ENCODE results near the gene FICD. TPM values are rescaled to one million over a fixed set of nuclear protein-coding genes. Genes with fewer than 3 reads are reported as not detected.

The FICD gene
- total RNA-seq (9.1 and 9.7 TPM in 2 replicates), polyA plus RNA-seq (1.2 and 1.3 TPM in 2 replicates), polyA minus RNA-seq (6.6 and 9.1 TPM in 2 replicates)
- total RNA-seq (2013), result 5.0 TPM

DNA sequence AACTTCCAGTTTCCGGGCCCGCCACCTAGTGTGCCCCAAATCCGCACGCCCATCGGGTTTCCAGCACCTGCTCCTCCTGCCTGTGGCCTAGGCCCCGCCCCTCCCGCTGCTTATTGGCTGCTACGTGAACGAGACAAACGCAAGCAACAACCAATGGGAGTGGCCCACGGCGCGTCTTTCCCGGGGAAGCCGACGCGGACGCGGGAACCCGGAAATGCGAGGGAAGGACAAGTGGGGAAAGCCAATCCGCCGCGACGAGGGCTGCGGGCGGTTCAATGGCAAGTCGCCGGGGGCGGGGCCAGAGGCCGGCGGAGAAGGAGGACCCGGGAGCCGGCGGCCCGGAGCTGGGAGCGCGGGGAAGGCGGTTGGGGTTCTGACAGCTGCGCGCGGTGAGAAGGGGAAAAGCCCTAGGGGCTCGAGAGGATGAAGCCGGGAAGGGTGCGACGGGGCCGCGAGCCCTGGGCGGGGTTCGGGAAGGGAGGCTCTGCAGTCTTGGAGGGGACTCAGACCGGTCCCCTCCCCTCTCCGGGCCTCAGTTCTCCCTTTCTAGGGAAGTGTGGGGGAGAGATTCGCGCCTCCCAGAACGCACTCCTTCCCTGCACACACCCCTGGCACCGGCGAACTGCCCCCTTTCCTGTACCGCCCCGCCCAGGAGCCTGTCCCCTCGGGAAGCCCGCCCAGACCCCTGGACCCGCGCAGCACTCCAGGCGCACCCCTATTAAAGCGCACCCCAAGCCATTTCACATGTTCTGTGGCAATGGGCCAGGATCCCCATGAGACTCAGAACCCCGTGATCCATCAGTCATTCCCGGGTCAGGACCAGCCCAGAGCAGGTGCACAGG lies at the start of gene FICD:
Gene FICD, plus strand, starts transcription at position 305 of the 842 bp plus-strand sequence. CDS start 1,696 bp downstream, outside the sequence.
- Mint-ChIP-seq H3K9me3 (ENCODE audit: insufficient read depth) (no peaks in the 10 kb centered on the region), H3K4me3 (peak within 1 kb of the TSS; percentile 96), H3K4me1 (peaks cover 37% of the 10 kb centered on the region), H3K27me3 (no peaks in the 10 kb centered on the region), H3K27ac (peak within 1 kb of the TSS; percentile 87)
- CTCF ChIA-PET, result no interaction called here
- Histone ChIP-seq H3K4me3 (ENCODE audit: control extremely low read depth in 1 of 5, extremely low read depth in 1 of 5, insufficient read depth in 1 of 5, low read depth in 2 of 5, low read length in 4 of 5) (peak within 1 kb of the TSS; percentile 40 to 97 (median 93)), H3K4me1 (ENCODE audit: control insufficient read depth in 2 of 2, insufficient read depth in 2 of 2, low read length in 2 of 2) (peaks cover 13 to 30% of the 10 kb centered on the region in 2 donors), H4K20me1 (ENCODE audit: control insufficient read depth, insufficient read depth, low read length, poor library complexity, severe bottlenecking) (no peaks in the 10 kb centered on the region), H3K27ac (ENCODE audit: low read length in 2 of 2) (peak within 1 kb of the TSS; percentile 58 to 81), H3K9ac (ENCODE audit: low read length) (peak within 1 kb of the TSS; percentile 84), H3K79me2 (ENCODE audit: control insufficient read depth, insufficient read depth, low read length) (peaks cover 8% of the 10 kb centered on the region), H3K9me3 (ENCODE audit: control extremely low read depth in 1 of 3, control insufficient read depth in 2 of 3, insufficient read depth in 1 of 3, low read length in 2 of 3) (no peaks in the 10 kb centered on the region), H3K4me2 (replicated peaks; ENCODE audit: low read depth, low read length, poor library complexity, severe bottlenecking) (peak within 1 kb of the TSS; percentile 95), H2AFZ (ENCODE audit: insufficient read depth, low read depth, low read length, poor library complexity, severe bottlenecking) (peak within 1 kb of the TSS; percentile 92), H3K36me3 (replicated peaks in 1 of 2; ENCODE audit: control extremely low read depth in 1 of 2, control insufficient read depth in 1 of 2, extremely low read depth in 1 of 2, insufficient read depth in 2 of 2, low read length in 1 of 2) (peaks cover 1 to 21% of the 10 kb centered on the region in 2 experiments), H3K27me3 (replicated peaks in 1 of 4; ENCODE audit: control extremely low read depth in 1 of 4, control insufficient read depth in 3 of 4, insufficient read depth in 4 of 4, low read length in 3 of 4) (no peaks in the 10 kb centered on the region)
- no peak for TF ChIP-seq EZH2 (IDR thresholded peaks at IDR 0.05; ENCODE audit: borderline replicate concordance, insufficient read depth, low read depth, low read length, poor library complexity, severe bottlenecking)
- no peak for TF ChIP-seq CTCF (IDR thresholded peaks at IDR 0.05)
- intact Hi-C loops (cut with micrococcal nuclease), result loop anchor here (1.0 to 5.0 kb wide), 11 partner anchors 46 to 754 kb away; partner anchors contain the start of genes ALKBH2, PRDM4, SART3 and SELPLG
- POLR2A ChIA-PET, result interaction anchor here (0.5 to 0.9 kb wide), 2 partner anchors 45 to 47 kb away, joined by 4 read pairs; partner anchors contain the start of gene ISCU
- peak; percentile 95 for ATAC-seq (ENCODE audit: low read depth)
- DNase-seq, result peak; percentile 98
- under 1% methylated on average over 54 of the region's 67 CpGs for WGBS (ENCODE audit: insufficient coverage)

- H2AFZ ChIP-seq (ENCODE audit: insufficient read depth, low read depth, low read length, poor library complexity, severe bottlenecking), result no peak overlapping the region
- no peak overlapping the region for H3K27ac ChIP-seq (ENCODE audit: low read length in 2 of 2)
- Mint-ChIP-seq H3K27ac (no peak overlapping the region), H3K9me3 (ENCODE audit: insufficient read depth) (no peaks in the 10 kb centered on the region), H3K4me3 (no peak overlapping the region), H3K4me1 (no peaks in the 10 kb centered on the region), H3K27me3 (peaks cover 38% of the 10 kb centered on the region)
- WGBS (ENCODE audit: insufficient coverage), result 73% methylated on average over 2 of the region's 3 CpGs
- no peak overlapping the region for H3K4me2 ChIP-seq (replicated peaks; ENCODE audit: low read depth, low read length, poor library complexity, severe bottlenecking)
- H3K79me2 ChIP-seq (ENCODE audit: control insufficient read depth, insufficient read depth, low read length), result no peaks in the 10 kb centered on the region
- ATAC-seq (ENCODE audit: low read depth) (no peak), DNase-seq (no peak)
- no peaks in the 10 kb centered on the region for H3K4me1 ChIP-seq (ENCODE audit: control insufficient read depth in 2 of 2, insufficient read depth in 2 of 2, low read length in 2 of 2)
- ChIA-PET CTCF (no interaction called here), POLR2A (no interaction called here)
- H3K9me3 ChIP-seq (ENCODE audit: control extremely low read depth in 1 of 3, control insufficient read depth in 2 of 3, insufficient read depth in 1 of 3, low read length in 2 of 3), result no peaks in the 10 kb centered on the region
- H3K9ac ChIP-seq (ENCODE audit: low read length), result no peak overlapping the region
- TF ChIP-seq EZH2 (IDR thresholded peaks at IDR 0.05; ENCODE audit: borderline replicate concordance, insufficient read depth, low read depth, low read length, poor library complexity, severe bottlenecking) (no peak), CTCF (IDR thresholded peaks at IDR 0.05) (no peak)
- intact Hi-C loops (cut with micrococcal nuclease), result no loop called here
- peaks cover 0 to 17% (median 2%) of the 10 kb centered on the region in 4 experiments for H3K27me3 ChIP-seq (replicated peaks in 1 of 4; ENCODE audit: control extremely low read depth in 1 of 4, control insufficient read depth in 3 of 4, insufficient read depth in 4 of 4, low read length in 3 of 4)
- no peaks in the 10 kb centered on the region for H3K36me3 ChIP-seq (replicated peaks in 1 of 2; ENCODE audit: control extremely low read depth in 1 of 2, control insufficient read depth in 1 of 2, extremely low read depth in 1 of 2, insufficient read depth in 2 of 2, low read length in 1 of 2)
- H3K4me3 ChIP-seq (ENCODE audit: control extremely low read depth in 1 of 5, extremely low read depth in 1 of 5, insufficient read depth in 1 of 5, low read depth in 2 of 5, low read length in 4 of 5), result no peak overlapping the region
- H4K20me1 ChIP-seq (ENCODE audit: control insufficient read depth, insufficient read depth, low read length, poor library complexity, severe bottlenecking), result no peaks in the 10 kb centered on the region
These were observed 49.7 kb upstream of the FICD start for GRCh38 chr12:108465417-108465816.
